Loucy (cell line): ENCODE data around the gene DTNBP1.

Source experiments
- H2AFZ ChIP-seq: fragments of 200-600 bp; sonication (generic); 2 replicates; pipeline ENCODE4 v1.6.0; 2016; ENCODE audit warnings: antibody characterized with exemption, mild to moderate bottlenecking, low read length, moderate library complexity
- H3F3A ChIP-seq: fragments of 200-600 bp; 2 replicates; pipeline ENCODE4 v1.6.0; 2016; ENCODE audit warnings: antibody characterized with exemption, low read depth, mild to moderate bottlenecking
- H3K27me3 ChIP-seq: fragments of 200-600 bp; sonication (generic); 2 replicates; pipeline ENCODE4 v1.6.1; 2014; ENCODE audit warnings: low read length, mild to moderate bottlenecking; ENCODE audit not compliant: insufficient read depth, poor library complexity, severe bottlenecking
- H3K36me3 ChIP-seq: fragments of 200-600 bp; sonication (generic); 2 replicates; pipeline ENCODE4 v1.6.1; 2016; ENCODE audit warnings: low read length; ENCODE audit not compliant: insufficient read depth
- H3K4me1 ChIP-seq: fragments of 200-600 bp; sonication (generic); 2 replicates; pipeline ENCODE4 v1.5.1; 2014; ENCODE audit warnings: low read length, mild to moderate bottlenecking; ENCODE audit not compliant: insufficient read depth, poor library complexity, severe bottlenecking
- H3K4me2 ChIP-seq: fragments of 200-600 bp; sonication (generic); 2 replicates; pipeline ENCODE4 v1.6.0; 2014; ENCODE audit warnings: antibody characterized with exemption, low read length, low read depth, mild to moderate bottlenecking; ENCODE audit not compliant: poor library complexity, severe bottlenecking
- H3K4me3 ChIP-seq: fragments of 200-600 bp; sonication (generic); 2 replicates; pipeline ENCODE4 v1.5.1; 2014; ENCODE audit warnings: low read length, mild to moderate bottlenecking, mixed read lengths; ENCODE audit not compliant: poor library complexity, severe bottlenecking
- H3K79me2 ChIP-seq: fragments of 200-600 bp; sonication (generic); 2 replicates; pipeline ENCODE4 v1.6.1; 2014; ENCODE audit warnings: low read length; ENCODE audit not compliant: insufficient read depth
- H3K9ac ChIP-seq: fragments of 200-600 bp; sonication (generic); 2 replicates; pipeline ENCODE4 v1.6.0; 2014; ENCODE audit warnings: mild to moderate bottlenecking, low read depth, low read length, moderate library complexity; ENCODE audit not compliant: poor library complexity, severe bottlenecking
- H3K9me2 ChIP-seq: fragments of 200-600 bp; sonication (generic); replicated peaks from 2 replicates; pipeline ENCODE4 v1.6.1; 2016; ENCODE audit warnings: low read depth, low read length, mixed read lengths
- H3K9me3 ChIP-seq: fragments of 200-600 bp; sonication (generic); 2 replicates; pipeline ENCODE4 v1.6.1; 2014; ENCODE audit warnings: mild to moderate bottlenecking, antibody characterized with exemption, low read length, low read depth; ENCODE audit not compliant: insufficient read depth
- H4K20me1 ChIP-seq: fragments of 200-600 bp; sonication (generic); 2 replicates; pipeline ENCODE4 v1.6.0; 2014; ENCODE audit warnings: antibody characterized with exemption, low read length, mild to moderate bottlenecking; ENCODE audit not compliant: insufficient read depth, poor library complexity, severe bottlenecking
- CTCF ChIP-seq: fragments of 200-600 bp; sonication (generic); conservative IDR thresholded peaks from 2 replicates; pipeline ENCODE4 v1.5.1; 2014; ENCODE audit warnings: mild to moderate bottlenecking, antibody characterized with exemption, low read length
- EZH2phosphoT487 ChIP-seq: fragments of 200-600 bp; IDR thresholded peaks from 2 replicates; pipeline ENCODE4 v1.6.1; 2018; ENCODE audit warnings: antibody characterized with exemption, mild to moderate bottlenecking, moderate library complexity, borderline replicate concordance

Gene DTNBP1

GRCh38 chr6:15507746-15508145, 155.1 kb downstream of the DTNBP1 start:
- Histone ChIP-seq H3K79me2 (peaks cover 62% of the 10 kb centered on the region), H3K9me2 (no peaks in the 10 kb centered on the region), H3K4me1 (no peaks in the 10 kb centered on the region), H2AFZ (no peak overlapping the region), H3K36me3 (peaks cover 100% of the 10 kb centered on the region), H3K9me3 (no peaks in the 10 kb centered on the region), H3K9ac (no peak overlapping the region), H4K20me1 (peaks cover 69% of the 10 kb centered on the region), H3K4me2 (no peak overlapping the region), H3F3A (no peaks in the 10 kb centered on the region), H3K27me3 (no peaks in the 10 kb centered on the region), H3K4me3 (no peak overlapping the region)
- no peak for TF ChIP-seq EZH2phosphoT487
- TF ChIP-seq CTCF, result no peak

GRCh38 chr6:15507221-15507620, 155.6 kb downstream of the DTNBP1 start:
- no peak overlapping the region for H3K9ac ChIP-seq
- TF ChIP-seq CTCF (no peak), EZH2phosphoT487 (no peak)
- peaks cover 100% of the 10 kb centered on the region for H3K36me3 ChIP-seq
- peaks cover 72% of the 10 kb centered on the region for H4K20me1 ChIP-seq
- H3K27me3 ChIP-seq, result no peaks in the 10 kb centered on the region
- no peaks in the 10 kb centered on the region for H3K9me2 ChIP-seq
- H3K4me1 ChIP-seq, result no peaks in the 10 kb centered on the region
- peaks cover 67% of the 10 kb centered on the region for H3K79me2 ChIP-seq
- H3K4me2 ChIP-seq, result no peak overlapping the region
- H3K9me3 ChIP-seq, result no peaks in the 10 kb centered on the region
- no peak overlapping the region for H2AFZ ChIP-seq
- no peaks in the 10 kb centered on the region for H3F3A ChIP-seq
- no peak overlapping the region for H3K4me3 ChIP-seq

- H3K36me3 ChIP-seq, result peaks cover 100% of the 10 kb centered on the region
- H3K4me1 ChIP-seq, result no peaks in the 10 kb centered on the region
- H3K4me2 ChIP-seq, result no peak overlapping the region
- no peaks in the 10 kb centered on the region for H3K9me2 ChIP-seq
- H3K79me2 ChIP-seq, result peaks cover 77% of the 10 kb centered on the region
- no peaks in the 10 kb centered on the region for H3K27me3 ChIP-seq
- no peaks in the 10 kb centered on the region for H3K9me3 ChIP-seq
- H2AFZ ChIP-seq, result no peak overlapping the region
- H4K20me1 ChIP-seq, result peaks cover 70% of the 10 kb centered on the region
- H3K9ac ChIP-seq, result no peak overlapping the region
- no peaks in the 10 kb centered on the region for H3F3A ChIP-seq
- TF ChIP-seq CTCF, result no peak
- no peak for TF ChIP-seq EZH2phosphoT487
- H3K4me3 ChIP-seq, result no peak overlapping the region
Observed at GRCh38 chr6:15506066-15506465, 156.8 kb downstream of the DTNBP1 start.
